GM12891 (cell line): ENCODE data around the gene TMPRSS4.

ENCODE experiments used
- PAX5 ChIP-seq: IDR thresholded peaks from 2 replicates; pipeline ENCODE4 v1.6.1; 2011; ENCODE audit warnings: low read length, moderate library complexity, mild to moderate bottlenecking; ENCODE audit not compliant: insufficient read depth, severe bottlenecking
- POLR2A ChIP-seq: IDR thresholded peaks from 2 replicates; pipeline ENCODE4 v1.6.1; 2011; ENCODE audit warnings: low read depth, low read length, control low read depth
- POLR2AphosphoS5 ChIP-seq: IDR thresholded peaks from 2 replicates; pipeline ENCODE4 v1.6.1; 2011; ENCODE audit warnings: low read depth, low read length, control low read depth
- TAF1 ChIP-seq: IDR thresholded peaks from 2 replicates; pipeline ENCODE4 v1.6.1; 2011; ENCODE audit warnings: low read depth, low read length, control low read depth

DNA sequence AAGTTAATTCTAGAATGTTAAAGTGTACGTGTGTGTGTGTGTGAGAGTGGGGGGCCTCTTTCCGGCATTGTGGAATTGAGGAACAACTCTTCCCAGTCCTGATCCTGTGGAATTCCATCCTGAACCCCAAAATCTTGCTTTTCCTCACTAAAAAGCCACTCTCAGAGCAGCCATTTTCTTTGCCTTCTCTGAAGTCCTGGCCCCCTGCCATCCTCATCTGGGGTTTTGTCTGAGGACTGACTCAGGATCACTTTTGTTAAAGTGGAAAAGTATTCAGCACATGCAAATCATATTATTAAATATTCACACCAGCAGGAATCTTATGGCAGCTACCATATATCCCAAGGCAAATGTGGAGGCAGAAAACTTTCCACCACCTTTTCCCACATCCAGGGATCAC, 72.0 kb downstream of the TMPRSS4 start:
- TF ChIP-seq POLR2AphosphoS5 (no peak), POLR2A (no peak), TAF1 (no peak), PAX5 (no peak)
